ENCODE results near the gene PRICKLE2.

Gene PRICKLE2

GRCh38 chr3:64123931-64124330 lies 101.3 kb downstream of the PRICKLE2 start:
- TF ChIP-seq GATA3 (IDR thresholded peaks at IDR 0.05; ENCODE audit: low read depth, low read length) (no peak), GATA2 (IDR thresholded peaks at IDR 0.05; ENCODE audit: low read depth, low read length) (no peak)

DNA sequence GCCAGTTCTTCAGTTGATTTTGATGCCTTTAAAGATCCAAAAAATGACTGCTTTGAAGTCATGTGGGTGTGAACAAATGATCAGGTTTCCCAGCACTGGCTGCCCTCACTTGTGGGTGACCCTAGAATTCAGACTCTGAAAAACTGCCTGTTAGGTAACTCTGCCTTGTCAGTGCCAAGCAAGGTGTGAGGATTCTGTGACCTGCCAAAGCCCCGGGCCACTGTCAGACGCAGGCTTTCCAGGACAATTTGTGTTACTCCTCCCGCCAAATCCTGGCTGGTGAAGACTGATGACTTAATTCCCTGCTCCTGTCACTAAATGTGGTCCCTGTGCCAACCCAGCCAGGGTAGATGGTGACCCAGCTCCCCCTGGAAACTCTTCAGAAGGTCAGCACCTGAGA lies 102.8 kb downstream of the PRICKLE2 start:
- TF ChIP-seq GATA3 (IDR thresholded peaks at IDR 0.05; ENCODE audit: low read depth, low read length) (no peak), GATA2 (IDR thresholded peaks at IDR 0.05; ENCODE audit: low read depth, low read length) (no peak)

- TF ChIP-seq GATA3 (IDR thresholded peaks at IDR 0.05; ENCODE audit: low read depth, low read length) (no peak), GATA2 (IDR thresholded peaks at IDR 0.05; ENCODE audit: low read depth, low read length) (0 out of 2 replicates have a peak, but pooled peaks have one; percentile 6)
Observed at GRCh38 chr3:64121750-64122311, 103.4 kb downstream of the PRICKLE2 start.

GRCh38 chr3:64120876-64121275 lies 104.4 kb downstream of the PRICKLE2 start:
- TF ChIP-seq GATA3 (IDR thresholded peaks at IDR 0.05; ENCODE audit: low read depth, low read length) (no peak), GATA2 (IDR thresholded peaks at IDR 0.05; ENCODE audit: low read depth, low read length) (no peak)

DNA sequence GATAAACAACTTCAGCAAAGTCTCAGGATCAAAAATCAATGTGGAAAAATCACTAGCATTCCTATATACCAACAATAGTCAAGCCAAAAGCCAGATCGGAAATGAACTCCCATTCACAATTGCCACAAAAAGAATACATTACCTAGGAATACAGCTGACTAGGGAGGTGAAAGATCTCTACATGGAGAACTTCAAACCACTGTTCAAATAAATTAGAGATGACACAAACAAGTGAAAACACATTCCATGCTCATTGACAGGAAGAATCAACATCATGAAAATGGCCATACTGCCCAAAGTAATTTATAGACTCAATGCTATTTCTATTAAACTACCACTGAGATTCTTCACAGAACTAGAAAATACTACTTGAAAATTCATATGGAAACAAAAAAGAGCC lies 107.8 kb downstream of the PRICKLE2 start:
- TF ChIP-seq GATA3 (IDR thresholded peaks at IDR 0.05; ENCODE audit: low read depth, low read length) (no peak), GATA2 (IDR thresholded peaks at IDR 0.05; ENCODE audit: low read depth, low read length) (no peak)

- no peak for TF ChIP-seq GATA2 (IDR thresholded peaks at IDR 0.05; ENCODE audit: low read depth, low read length)
- no peak for TF ChIP-seq GATA3 (IDR thresholded peaks at IDR 0.05; ENCODE audit: low read depth, low read length)
Observed at GRCh38 chr3:64114651-64115050, 110.6 kb downstream of the PRICKLE2 start.

DNA sequence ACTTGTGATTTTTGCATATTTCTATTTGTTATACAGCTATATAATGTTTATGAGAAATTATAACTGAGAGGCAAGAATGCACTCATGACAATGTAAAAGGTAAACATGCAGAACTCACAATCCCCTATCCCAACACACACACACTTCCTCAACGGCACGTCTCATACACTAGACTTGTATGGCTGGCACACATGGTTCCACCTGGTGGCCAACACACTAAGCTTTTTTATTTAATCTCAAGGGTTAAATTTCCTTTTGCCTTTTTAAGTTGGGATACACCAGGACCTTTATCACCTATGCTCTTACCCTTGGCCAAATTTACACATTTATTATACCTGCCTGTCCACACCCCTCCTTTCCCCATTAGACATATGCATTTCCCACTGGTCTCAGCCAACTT lies 113.4 kb downstream of the PRICKLE2 start:
- no peak for TF ChIP-seq GATA2 (IDR thresholded peaks at IDR 0.05; ENCODE audit: low read depth, low read length)
- no peak for TF ChIP-seq GATA3 (IDR thresholded peaks at IDR 0.05; ENCODE audit: low read depth, low read length)

DNA sequence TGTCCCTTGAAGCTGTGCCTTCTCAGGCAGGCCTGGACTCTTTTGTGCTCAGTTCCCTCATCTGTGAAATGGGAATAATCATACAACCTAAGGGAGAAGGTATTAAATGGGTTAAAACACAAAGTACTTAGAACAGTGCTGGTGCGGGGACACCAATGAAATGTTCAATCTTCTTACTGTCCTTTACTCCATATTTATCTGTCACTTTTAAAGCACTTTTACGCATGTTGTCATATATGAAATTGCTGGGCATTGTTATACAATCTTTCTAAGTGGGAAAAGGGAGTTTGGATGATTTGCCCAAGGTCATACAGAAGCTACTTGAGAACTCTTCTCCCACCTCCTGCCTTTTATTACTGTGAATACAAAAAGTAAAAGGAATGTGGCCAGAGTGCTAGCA lies 114.2 kb downstream of the PRICKLE2 start:
- TF ChIP-seq GATA2 (IDR thresholded peaks at IDR 0.05; ENCODE audit: low read depth, low read length) (no peak), GATA3 (IDR thresholded peaks at IDR 0.05; ENCODE audit: low read depth, low read length) (no peak)

- TF ChIP-seq GATA3 (IDR thresholded peaks at IDR 0.05; ENCODE audit: low read depth, low read length) (no peak), GATA2 (IDR thresholded peaks at IDR 0.05; ENCODE audit: low read depth, low read length) (no peak)
Observed at GRCh38 chr3:64110071-64110470, 115.2 kb downstream of the PRICKLE2 start.

DNA sequence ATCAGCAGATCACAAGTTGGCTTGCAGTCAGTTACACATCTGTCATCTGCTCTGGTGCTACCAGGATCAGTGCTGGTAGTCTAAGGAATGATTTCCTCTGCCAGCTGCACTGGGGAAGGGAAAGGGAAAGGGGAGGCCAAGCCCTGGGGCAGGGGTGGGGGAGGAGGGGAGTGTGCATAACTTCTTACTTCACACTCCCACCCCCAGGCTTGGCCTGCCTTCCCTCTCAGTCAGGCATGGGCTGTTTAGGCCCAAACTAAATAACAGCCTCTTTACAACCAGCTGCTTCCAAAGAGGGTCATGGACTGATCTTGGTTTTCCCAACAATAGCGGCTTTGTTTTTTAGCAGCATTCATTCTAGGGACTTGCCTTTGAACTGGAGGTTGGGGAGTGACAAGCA lies 115.8 kb downstream of the PRICKLE2 start:
- no peak for TF ChIP-seq GATA3 (IDR thresholded peaks at IDR 0.05; ENCODE audit: low read depth, low read length)
- no peak for TF ChIP-seq GATA2 (IDR thresholded peaks at IDR 0.05; ENCODE audit: low read depth, low read length)

DNA sequence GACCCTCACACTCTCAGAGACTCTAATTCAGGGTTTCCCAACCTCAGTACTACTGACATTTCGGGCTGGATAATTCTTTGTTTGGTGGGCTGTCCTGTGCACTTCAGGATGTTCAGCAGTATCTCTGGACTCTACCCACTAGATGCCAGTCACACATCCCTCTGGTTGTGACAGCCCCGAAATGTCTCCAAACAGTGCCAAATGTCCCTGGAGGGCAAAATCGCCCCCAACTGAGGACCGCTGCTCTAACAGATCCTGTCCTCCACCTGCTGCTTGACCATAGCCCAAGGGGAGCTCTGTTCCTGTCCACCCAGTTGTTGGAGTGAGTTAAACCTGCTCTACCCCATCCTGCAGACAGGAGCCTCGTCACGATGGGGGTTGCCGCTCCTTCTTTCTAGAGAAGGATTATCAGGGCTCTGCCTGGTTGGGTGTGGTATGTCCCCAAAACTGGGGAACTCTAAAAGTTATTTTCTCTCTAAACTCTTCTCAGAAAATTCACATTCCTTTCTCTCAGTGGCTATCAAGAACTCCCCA lies 116.4 kb downstream of the PRICKLE2 start:
- TF ChIP-seq GATA2 (IDR thresholded peaks at IDR 0.05; ENCODE audit: low read depth, low read length), result no peak
- no peak for TF ChIP-seq GATA3 (IDR thresholded peaks at IDR 0.05; ENCODE audit: low read depth, low read length)

DNA sequence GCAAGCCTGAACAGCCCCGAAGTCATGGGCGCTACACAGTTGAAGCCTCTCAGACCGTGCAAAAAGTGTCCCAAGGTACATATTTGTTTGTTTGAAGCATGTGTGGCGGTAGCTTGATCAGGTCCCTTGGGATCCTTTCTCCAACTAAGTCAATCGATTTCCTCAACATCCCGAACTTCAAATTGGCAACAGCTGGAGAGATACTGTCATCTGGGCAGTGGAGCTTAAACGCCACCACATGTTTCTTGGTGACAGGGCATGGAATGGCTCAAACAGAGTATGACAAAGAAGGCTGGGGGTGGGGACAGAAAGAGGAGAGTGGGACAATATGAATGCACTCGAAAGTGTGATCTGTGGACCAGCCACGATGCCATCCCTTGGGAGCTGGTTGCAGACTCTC lies 117.0 kb downstream of the PRICKLE2 start:
- TF ChIP-seq GATA2 (IDR thresholded peaks at IDR 0.05; ENCODE audit: low read depth, low read length) (no peak), GATA3 (IDR thresholded peaks at IDR 0.05; ENCODE audit: low read depth, low read length) (no peak)

DNA sequence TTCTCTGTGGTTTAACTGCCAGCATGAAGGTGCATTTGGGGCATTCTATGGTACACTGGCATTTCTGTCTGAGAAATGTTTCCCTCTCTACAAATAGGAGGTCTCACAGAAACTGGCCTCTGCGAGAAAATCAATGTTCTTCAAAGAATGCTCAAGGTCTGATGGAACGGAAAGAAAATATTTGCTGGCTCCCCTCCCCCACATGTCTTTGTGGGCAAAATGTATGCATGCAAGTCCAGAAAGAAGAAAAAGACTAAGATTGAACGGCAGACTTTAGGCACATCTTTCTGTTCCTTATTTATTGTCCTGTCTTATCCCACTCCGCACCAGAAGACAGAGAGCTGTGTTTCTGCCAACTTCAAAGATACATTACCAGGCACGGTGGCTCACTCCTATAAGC lies 118.1 kb downstream of the PRICKLE2 start:
- TF ChIP-seq GATA3 (IDR thresholded peaks at IDR 0.05; ENCODE audit: low read depth, low read length), result no peak
- no peak for TF ChIP-seq GATA2 (IDR thresholded peaks at IDR 0.05; ENCODE audit: low read depth, low read length)

- TF ChIP-seq GATA3 (IDR thresholded peaks at IDR 0.05; ENCODE audit: low read depth, low read length), result no peak
- no peak for TF ChIP-seq GATA2 (IDR thresholded peaks at IDR 0.05; ENCODE audit: low read depth, low read length)
Observed at GRCh38 chr3:64105816-64106215, 119.5 kb downstream of the PRICKLE2 start.

DNA sequence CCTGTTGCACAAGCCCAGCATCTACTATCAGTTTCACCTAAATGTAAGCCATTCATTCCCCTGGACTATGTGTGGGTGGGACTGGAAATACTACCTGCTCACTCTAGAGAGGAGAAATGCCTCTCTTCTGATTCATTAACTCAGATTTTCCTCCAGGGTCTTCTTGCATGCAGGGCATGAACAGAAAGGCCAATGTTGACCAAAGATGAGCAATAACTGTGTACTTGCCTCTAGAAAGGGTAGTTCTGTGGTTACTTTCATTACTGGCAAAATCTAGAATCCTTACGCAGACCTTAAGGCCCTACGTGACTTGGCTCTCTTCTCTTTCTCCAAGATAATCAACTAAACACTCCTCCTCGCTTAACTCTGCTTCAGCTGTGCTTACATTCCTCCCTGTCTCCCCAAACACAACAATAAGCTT lies 120.6 kb downstream of the PRICKLE2 start:
- TF ChIP-seq GATA3 (IDR thresholded peaks at IDR 0.05; ENCODE audit: low read depth, low read length), result no peak

DNA sequence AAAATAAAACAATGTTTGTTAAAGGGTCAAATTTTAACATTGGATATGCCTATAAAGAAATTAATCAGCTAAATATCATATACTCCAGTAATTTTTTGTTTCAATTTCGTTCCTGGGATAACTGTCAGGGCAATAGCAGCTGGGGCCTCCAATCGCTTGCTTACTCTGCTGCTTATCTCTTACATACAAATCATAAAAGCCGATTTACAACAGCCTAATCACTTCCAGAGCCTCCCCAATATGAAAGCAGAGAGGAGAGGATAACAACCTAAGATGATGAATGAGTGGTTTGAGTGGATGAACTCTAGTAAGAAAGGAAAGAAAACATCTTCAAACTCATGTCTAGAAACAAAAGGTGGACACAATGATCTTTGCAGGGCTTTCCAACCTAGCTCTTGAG lies 121.3 kb downstream of the PRICKLE2 start:
- TF ChIP-seq GATA2 (IDR thresholded peaks at IDR 0.05; ENCODE audit: low read depth, low read length) (peak; percentile 73), GATA3 (IDR thresholded peaks at IDR 0.05; ENCODE audit: low read depth, low read length) (no peak)
